ENCODE data around the gene ZCCHC14. TPM values are rescaled to one million over a fixed set of nuclear protein-coding genes. Genes with fewer than 3 reads are reported as not detected.

ZCCHC14 gene
- total RNA-seq, 4 donors from 2014 or later = 8.3 to 19.6 (median 14.7) TPM

GRCh38 chr16:87441886-87442580 is 50.8 kb downstream of the ZCCHC14 start:
- no peak for TF ChIP-seq POLR2A (IDR thresholded peaks at IDR 0.05)
- no peak for TF ChIP-seq CTCF (IDR thresholded peaks at IDR 0.05)
- no peaks in the 10 kb centered on the region for H3K4me1 ChIP-seq
- H3K27me3 ChIP-seq = no peaks in the 10 kb centered on the region
- intact Hi-C loops (cut with DNase I) = no loop called here
- 78 to 83% methylated on average over 8 to 9 of the region's 12 CpGs for WGBS, 2 donors
- peaks cover 0 to 51% (median 0%) of the 10 kb centered on the region in 3 donors for H3K36me3 ChIP-seq
- no peak overlapping the region for H3K4me3 ChIP-seq
- no peaks in the 10 kb centered on the region for H3K9me3 ChIP-seq
- H3K27ac ChIP-seq = no peak overlapping the region
- DNase-seq = no peak

- DNase-seq = no peak
Observed at GRCh38 chr16:87439926-87440325, 52.9 kb downstream of the ZCCHC14 start.

GRCh38 chr16:87438611-87438985 is 54.2 kb downstream of the ZCCHC14 start:
- TF ChIP-seq CTCF (IDR thresholded peaks at IDR 0.05) = no peak
- TF ChIP-seq POLR2A (IDR thresholded peaks at IDR 0.05) = no peak
- Histone ChIP-seq H3K27me3 (no peaks in the 10 kb centered on the region), H3K4me1 (peaks cover 0 to 28% (median 21%) of the 10 kb centered on the region in 3 donors), H3K36me3 (peaks cover 0 to 17% (median 0%) of the 10 kb centered on the region in 3 donors), H3K9me3 (no peaks in the 10 kb centered on the region), H3K4me3 (no peak overlapping the region), H3K27ac (no peak overlapping the region)
- WGBS, 2 donors = 84 to 91% methylated on average over 7 of the region's 9 CpGs
- no peak for DNase-seq
- intact Hi-C loops (cut with DNase I) = no loop called here

More at GRCh38 chr16:87439926-87440325, 52.9 kb downstream of the ZCCHC14 start:
- Histone ChIP-seq H3K36me3 (peaks cover 0 to 30% (median 0%) of the 10 kb centered on the region in 3 donors), H3K4me3 (no peak overlapping the region), H3K9me3 (no peaks in the 10 kb centered on the region), H3K27me3 (no peaks in the 10 kb centered on the region), H3K4me1 (peaks cover 0 to 21% (median 20%) of the 10 kb centered on the region in 3 donors), H3K27ac (no peak overlapping the region)
- intact Hi-C loops (cut with DNase I) = no loop called here
- TF ChIP-seq POLR2A (IDR thresholded peaks at IDR 0.05) (no peak), CTCF (IDR thresholded peaks at IDR 0.05) (no peak)
- 94 to 95% methylated on average over 10 of the region's 10 CpGs for WGBS, 2 donors

GRCh38 chr16:87437911-87438610 is 54.8 kb downstream of the ZCCHC14 start:
- no peak for DNase-seq
- Histone ChIP-seq H3K27ac (no peak overlapping the region), H3K27me3 (no peaks in the 10 kb centered on the region), H3K4me3 (no peak overlapping the region), H3K4me1 (peaks cover 0 to 31% (median 21%) of the 10 kb centered on the region in 3 donors), H3K9me3 (no peaks in the 10 kb centered on the region), H3K36me3 (peaks cover 0 to 13% (median 0%) of the 10 kb centered on the region in 3 donors)
- WGBS, 2 donors = 85 to 93% methylated on average over 10 to 17 of the region's 17 CpGs
- intact Hi-C loops (cut with DNase I) = no loop called here
- TF ChIP-seq POLR2A (IDR thresholded peaks at IDR 0.05) = no peak
- TF ChIP-seq CTCF (IDR thresholded peaks at IDR 0.05) = no peak

GRCh38 chr16:87437327-87437726 is 55.5 kb downstream of the ZCCHC14 start:
- intact Hi-C loops (cut with DNase I) = no loop called here
- WGBS, 2 donors = 94 to 96% methylated on average over 14 of the region's 14 CpGs
- Histone ChIP-seq H3K9me3 (no peaks in the 10 kb centered on the region), H3K4me3 (no peak overlapping the region), H3K36me3 (peaks cover 0 to 21% (median 0%) of the 10 kb centered on the region in 3 donors), H3K27ac (no peak overlapping the region), H3K27me3 (no peaks in the 10 kb centered on the region), H3K4me1 (peaks cover 2 to 38% (median 24%) of the 10 kb centered on the region in 3 donors)
- DNase-seq = no peak
- TF ChIP-seq CTCF (IDR thresholded peaks at IDR 0.05) = no peak
- no peak for TF ChIP-seq POLR2A (IDR thresholded peaks at IDR 0.05)

All from esophagus squamous epithelium (tissue), 5 donors.